GM19043 (cell line): ENCODE measurements around the gene HUNK.

ENCODE experiments used
- ATAC-seq: cut with Tn5 transposase; IDR thresholded peaks from one replicate; pipeline ENCODE4 v1.9.1; 2021; ENCODE audit warnings: low read depth; ENCODE audit not compliant: unreplicated experiment

The HUNK gene

GRCh38 chr21:31894457-31894856 lies 21.6 kb downstream of the HUNK start:
- ATAC-seq, result no peak

- ATAC-seq, result no peak
Observed at GRCh38 chr21:31895077-31895835, 22.4 kb downstream of the HUNK start.

- ATAC-seq, result no peak
Observed at GRCh38 chr21:31896019-31896418, 23.2 kb downstream of the HUNK start.

GRCh38 chr21:31897311-31897710 lies 24.5 kb downstream of the HUNK start:
- no peak for ATAC-seq

- ATAC-seq, result no peak
Observed at GRCh38 chr21:31898933-31899630, 26.3 kb downstream of the HUNK start.

- no peak for ATAC-seq
Observed at GRCh38 chr21:31900121-31900895, 27.5 kb downstream of the HUNK start.

GRCh38 chr21:31901315-31901714 lies 28.5 kb downstream of the HUNK start:
- no peak for ATAC-seq

GRCh38 chr21:31902438-31902837 lies 29.6 kb downstream of the HUNK start:
- ATAC-seq, result no peak

- ATAC-seq, result no peak
Observed at GRCh38 chr21:31903896-31904295, 31.1 kb downstream of the HUNK start.

GRCh38 chr21:31905503-31906451 lies 33.0 kb downstream of the HUNK start:
- no peak for ATAC-seq

GRCh38 chr21:31908106-31909031 lies 35.5 kb downstream of the HUNK start:
- no peak for ATAC-seq

GRCh38 chr21:31909153-31910073 lies 36.6 kb downstream of the HUNK start:
- ATAC-seq, result no peak

- ATAC-seq, result no peak
Observed at GRCh38 chr21:31910074-31910470, 37.3 kb downstream of the HUNK start.

- no peak for ATAC-seq
Observed at GRCh38 chr21:31911138-31911907, 38.5 kb downstream of the HUNK start.

GRCh38 chr21:31912501-31912900 lies 39.7 kb downstream of the HUNK start:
- ATAC-seq, result no peak

GRCh38 chr21:31913182-31913608 lies 40.4 kb downstream of the HUNK start:
- ATAC-seq, result no peak

GRCh38 chr21:31914472-31914871 lies 41.7 kb downstream of the HUNK start:
- no peak for ATAC-seq
